Activated CD4-positive, alpha-beta T cell treated with anti-CD3 and anti-CD28 coated beads, Interleukin-2, amount 50 U/mL, for 24 hours (primary cell): Measurements from ENCODE around the gene TBC1D4.

Source experiments
- DNase-seq, 2 donors: peaks; one replicate each; pipeline ENCODE4 v3.0.0-alpha.2; 2020; ENCODE audit warnings: low read depth in 1 of 2, low spot score in 1 of 2

TBC1D4 gene, protein sequence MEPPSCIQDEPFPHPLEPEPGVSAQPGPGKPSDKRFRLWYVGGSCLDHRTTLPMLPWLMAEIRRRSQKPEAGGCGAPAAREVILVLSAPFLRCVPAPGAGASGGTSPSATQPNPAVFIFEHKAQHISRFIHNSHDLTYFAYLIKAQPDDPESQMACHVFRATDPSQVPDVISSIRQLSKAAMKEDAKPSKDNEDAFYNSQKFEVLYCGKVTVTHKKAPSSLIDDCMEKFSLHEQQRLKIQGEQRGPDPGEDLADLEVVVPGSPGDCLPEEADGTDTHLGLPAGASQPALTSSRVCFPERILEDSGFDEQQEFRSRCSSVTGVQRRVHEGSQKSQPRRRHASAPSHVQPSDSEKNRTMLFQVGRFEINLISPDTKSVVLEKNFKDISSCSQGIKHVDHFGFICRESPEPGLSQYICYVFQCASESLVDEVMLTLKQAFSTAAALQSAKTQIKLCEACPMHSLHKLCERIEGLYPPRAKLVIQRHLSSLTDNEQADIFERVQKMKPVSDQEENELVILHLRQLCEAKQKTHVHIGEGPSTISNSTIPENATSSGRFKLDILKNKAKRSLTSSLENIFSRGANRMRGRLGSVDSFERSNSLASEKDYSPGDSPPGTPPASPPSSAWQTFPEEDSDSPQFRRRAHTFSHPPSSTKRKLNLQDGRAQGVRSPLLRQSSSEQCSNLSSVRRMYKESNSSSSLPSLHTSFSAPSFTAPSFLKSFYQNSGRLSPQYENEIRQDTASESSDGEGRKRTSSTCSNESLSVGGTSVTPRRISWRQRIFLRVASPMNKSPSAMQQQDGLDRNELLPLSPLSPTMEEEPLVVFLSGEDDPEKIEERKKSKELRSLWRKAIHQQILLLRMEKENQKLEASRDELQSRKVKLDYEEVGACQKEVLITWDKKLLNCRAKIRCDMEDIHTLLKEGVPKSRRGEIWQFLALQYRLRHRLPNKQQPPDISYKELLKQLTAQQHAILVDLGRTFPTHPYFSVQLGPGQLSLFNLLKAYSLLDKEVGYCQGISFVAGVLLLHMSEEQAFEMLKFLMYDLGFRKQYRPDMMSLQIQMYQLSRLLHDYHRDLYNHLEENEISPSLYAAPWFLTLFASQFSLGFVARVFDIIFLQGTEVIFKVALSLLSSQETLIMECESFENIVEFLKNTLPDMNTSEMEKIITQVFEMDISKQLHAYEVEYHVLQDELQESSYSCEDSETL (N-terminal part only)

DNA sequence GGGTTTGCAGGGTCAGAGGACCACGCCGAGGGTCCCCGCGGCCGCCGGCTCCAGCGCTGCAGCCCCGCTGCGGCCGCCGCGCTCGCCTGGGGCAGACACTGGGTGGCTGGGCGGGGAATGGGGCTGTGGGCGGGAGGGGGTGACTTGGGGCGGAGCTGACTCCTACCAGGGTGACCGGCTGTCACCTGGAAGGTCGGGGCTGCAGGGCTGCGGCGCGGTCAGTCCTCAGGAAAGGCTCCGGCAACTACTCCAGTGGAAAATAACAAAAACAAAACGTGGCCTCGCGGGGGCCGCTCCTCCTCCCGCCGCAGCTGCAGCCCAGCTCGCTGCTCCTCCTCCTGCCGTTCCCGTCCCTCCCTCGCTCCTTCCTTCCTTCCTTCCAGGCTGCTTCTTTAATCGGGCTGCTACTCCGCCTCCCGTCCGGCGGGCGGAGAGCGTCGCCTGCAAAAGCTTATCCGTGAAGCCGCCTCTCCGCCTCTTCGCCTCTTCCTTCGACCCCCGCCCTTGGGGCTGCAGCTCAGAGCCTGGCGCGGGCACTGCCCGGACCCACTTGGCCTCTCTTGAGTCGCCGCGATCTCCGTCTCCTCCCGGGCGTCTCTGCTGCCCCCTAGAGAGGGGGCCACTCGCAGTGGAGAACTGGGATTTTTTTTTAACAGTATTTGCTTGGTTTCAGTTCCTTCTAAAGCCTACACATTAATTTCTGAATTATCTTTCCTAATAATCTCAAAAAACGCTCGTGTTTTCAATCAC is at the start of gene TBC1D4:
Gene TBC1D4 (minus strand): TSS at position 100 of the 750 bp plus-strand sequence. CDS start 402 bp downstream, outside the sequence.
- DNase-seq: peak; percentile 4 to 12

GRCh38 chr13:75530549-75530961 is 48.6 kb upstream of the TBC1D4 start:
- DNase-seq: no peak

DNA sequence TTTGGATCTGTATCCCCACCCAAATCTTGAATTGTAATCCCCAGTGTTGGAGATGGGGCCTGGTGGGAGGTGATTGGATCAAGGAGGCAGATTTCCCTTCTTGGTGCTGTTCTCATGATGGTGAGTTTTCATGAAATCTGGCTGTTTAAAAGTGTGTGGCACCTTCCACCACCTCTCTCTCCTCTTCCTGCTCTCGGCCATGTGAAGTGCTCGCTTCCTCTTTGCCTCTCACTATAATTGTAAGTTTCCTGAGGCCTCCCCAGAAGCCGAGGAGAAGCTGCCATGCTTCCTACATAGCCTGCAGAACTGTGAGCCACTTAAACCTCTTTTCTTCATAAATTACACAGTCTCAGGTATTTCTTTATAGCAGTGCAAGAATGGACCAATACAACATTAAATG is 40.0 kb upstream of the TBC1D4 start:
- no peak for DNase-seq

DNA sequence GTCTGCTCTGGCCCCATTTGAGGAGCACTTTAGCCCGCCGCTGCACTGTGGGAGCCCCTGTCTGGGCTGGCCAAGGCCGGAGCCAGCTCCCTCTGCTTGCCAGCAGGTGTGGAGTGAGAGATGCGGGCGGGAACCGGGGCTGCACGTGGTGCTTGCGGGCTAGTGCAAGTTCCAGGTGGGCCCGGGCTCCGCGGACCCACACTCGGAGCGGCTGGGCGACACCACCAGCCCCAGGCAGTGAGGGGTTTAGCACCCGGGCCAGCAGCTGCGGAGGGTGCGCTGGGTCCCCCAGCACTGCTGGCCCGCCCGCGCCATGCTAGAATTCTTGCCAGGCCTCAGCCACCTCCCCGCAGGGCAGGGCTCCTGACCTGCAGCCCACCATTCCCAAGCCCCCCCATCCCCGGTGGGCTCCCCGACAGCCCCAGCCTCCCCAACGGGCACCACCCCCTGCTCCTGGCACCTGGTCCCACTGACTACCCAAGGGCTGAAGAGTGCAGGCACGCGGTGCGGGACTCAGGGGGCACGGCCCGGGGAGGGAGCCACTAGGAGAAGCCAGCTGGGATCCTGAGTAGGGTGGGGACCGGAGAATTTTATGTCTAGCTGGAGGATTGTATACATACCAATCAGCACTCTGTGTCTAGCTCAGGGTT is 36.6 kb upstream of the TBC1D4 start:
- DNase-seq: no peak

DNA sequence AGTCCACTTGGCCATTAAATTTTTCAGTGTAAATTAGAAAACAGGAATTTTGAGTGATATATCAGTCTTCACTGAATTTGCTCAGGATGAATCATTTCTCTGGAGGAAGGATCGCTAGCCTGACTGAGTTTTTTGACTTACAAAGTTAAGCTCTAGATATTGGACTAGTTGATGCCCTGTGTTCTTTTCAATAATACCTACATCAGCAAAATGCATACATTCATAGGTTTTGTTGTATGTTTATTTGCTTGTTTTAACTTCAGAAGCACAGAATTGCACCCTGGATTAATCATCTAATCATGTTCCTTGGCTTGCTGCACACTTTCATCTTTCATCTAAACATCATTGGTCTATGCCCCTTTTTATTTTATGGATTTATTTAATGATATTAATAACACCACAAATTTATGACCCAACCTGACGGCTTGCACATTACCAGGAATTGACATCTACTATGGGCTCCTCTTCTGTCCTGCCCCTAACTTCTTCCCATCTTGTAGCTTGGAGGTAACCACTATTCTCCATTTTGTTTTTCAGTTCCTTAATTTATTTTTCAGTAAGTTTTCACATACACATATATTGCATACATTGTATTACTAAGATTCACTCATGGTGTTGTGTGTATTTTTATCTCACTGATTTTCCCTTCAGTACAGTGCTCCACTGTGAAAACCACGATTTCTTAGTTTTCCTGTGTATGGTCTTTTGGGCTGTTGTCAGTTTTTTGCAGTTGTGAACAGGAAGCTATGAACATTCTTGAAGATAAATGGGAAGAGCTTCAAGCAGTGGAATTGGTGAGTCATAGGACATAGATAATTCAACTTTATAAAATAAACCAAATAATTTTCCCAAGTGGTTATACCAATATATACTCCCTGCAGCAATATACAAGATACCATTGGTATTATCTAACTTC is 32.4 kb upstream of the TBC1D4 start:
- no peak for DNase-seq

GRCh38 chr13:75513271-75513670 is 31.3 kb upstream of the TBC1D4 start:
- no peak for DNase-seq

DNA sequence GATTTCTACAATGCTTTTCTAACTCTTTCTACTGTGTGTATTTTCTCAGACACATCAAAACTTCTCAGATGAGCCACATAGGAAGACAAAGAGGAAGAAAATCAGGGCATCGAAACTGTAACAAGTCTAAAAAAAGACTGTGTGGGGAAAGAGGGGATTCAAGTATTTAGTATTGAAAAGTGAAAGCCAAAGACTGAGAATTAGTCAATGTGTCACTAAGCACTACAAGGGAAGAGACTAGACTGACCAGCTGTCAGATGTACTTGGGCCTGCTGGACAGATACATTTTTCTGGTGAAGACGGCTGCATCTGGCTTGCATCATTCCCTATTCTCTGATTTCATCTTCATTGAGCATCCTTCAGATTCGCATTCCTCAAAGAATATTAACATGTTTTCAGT is 30.3 kb upstream of the TBC1D4 start:
- no peak for DNase-seq

GRCh38 chr13:75511051-75511625 is 29.2 kb upstream of the TBC1D4 start:
- no peak for DNase-seq

DNA sequence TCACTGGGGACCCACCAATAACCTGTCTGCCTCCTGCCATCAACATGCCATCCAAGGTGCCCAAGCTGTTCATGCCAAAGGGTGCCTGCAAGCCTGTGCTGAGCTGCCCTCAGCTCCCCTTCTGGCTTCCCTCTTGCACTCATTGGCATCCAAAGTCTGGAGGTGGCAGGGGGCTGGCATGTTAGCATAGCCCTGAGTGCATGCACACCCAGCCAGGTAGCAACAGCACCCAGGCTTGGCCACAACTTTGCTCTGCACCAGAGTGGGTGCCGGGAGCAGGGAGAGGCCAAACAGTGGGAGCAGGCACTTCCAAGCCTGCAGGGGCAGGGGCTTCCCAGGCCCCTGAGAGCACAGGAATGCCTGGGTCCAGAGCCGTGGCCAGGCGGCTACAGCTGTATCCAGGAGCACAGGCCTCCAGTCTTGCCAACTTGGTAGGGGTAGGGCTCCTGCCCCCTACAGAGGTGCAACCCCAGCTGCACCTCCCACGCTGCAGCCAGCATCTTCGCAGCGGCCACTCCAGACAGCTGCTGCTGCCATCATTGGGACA is 26.1 kb upstream of the TBC1D4 start:
- no peak for DNase-seq

- DNase-seq: no peak
Measured at GRCh38 chr13:75507027-75508001, 25.3 kb upstream of the TBC1D4 start.

DNA sequence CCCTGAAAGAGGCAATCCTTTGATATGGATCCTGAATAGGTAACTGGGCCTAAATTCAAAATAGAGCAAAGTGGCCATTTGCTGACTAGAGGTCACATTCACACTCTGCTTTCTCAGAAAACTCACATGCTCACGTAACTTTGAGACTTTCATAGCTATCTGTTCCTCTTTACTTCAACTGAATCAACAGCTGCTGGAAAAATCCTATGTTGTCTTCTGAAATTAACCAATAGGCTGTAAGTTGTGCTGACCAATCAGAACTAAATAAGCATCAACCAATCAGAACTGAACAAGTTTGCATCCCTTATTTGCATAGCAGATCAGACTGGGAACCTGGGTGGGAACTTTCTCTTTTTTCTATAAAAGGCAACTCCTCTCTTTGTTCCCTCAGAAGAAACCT is 24.0 kb upstream of the TBC1D4 start:
- DNase-seq: no peak

GRCh38 chr13:75505327-75505726 is 23.4 kb upstream of the TBC1D4 start:
- DNase-seq: no peak

GRCh38 chr13:75495938-75496337 is 14.0 kb upstream of the TBC1D4 start:
- no peak for DNase-seq

DNA sequence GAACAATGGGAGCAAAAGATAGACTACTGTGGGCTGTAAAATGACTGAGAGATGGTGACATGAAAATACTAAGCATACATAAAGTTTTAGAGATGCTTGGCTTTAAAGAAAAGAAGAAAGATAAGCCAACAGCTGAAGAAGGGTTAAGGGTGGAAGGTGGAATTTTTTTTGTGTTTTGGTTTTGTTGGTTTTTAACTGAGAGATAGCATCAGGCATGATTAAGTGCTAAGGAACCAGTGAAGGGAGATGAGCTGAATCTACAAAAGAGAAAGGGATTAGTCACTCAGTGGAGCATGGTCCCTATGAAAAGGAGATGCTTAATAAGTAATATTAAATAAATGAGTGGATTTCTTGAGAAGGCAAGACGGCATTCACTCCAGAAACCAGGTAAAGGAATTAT is 12.5 kb upstream of the TBC1D4 start:
- no peak for DNase-seq

- no peak for DNase-seq
Measured at GRCh38 chr13:75493156-75493555, 11.2 kb upstream of the TBC1D4 start.

DNA sequence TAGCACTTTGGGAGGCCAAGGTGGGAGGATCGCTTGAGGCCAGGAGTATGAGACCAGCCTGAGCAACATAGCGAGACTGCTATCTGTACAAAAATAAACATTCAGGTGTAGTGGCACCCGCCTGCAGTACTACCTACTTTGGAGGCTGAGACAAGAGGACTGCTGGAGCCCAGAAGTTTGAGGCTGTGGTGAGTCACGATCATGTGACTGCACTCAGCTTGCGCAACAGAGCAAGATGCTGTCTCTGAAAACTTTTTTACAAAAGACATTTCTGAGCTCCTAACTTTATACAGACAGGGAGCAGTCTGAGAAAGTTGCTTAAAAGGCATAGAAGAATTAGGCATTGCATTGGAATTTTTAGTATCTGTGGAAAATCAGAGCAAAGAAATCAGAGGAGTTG is 10.4 kb upstream of the TBC1D4 start:
- DNase-seq: no peak

GRCh38 chr13:75491376-75491775 is 9.4 kb upstream of the TBC1D4 start:
- DNase-seq: no peak
